ENCODE results near the gene POLR3H. TPM values are rescaled to one million over a fixed set of nuclear protein-coding genes. Genes with fewer than 3 reads are reported as not detected.
"Not testable (repeated sequence)": the region's sequence is repeated elsewhere in the genome, so short reads cannot be mapped to it uniquely, and the experiment has no call there.

Gene POLR3H
- total RNA-seq, 1 donor from 2014 or later, result 52.0 TPM

- H3K9me3 Mint-ChIP-seq, result no peaks in the 10 kb centered on the region
- H3K4me3 Mint-ChIP-seq, result no peak overlapping the region
- no peaks in the 10 kb centered on the region for H3K4me1 Mint-ChIP-seq (ENCODE audit: low read depth)
- no peak overlapping the region for H3K27ac Mint-ChIP-seq
- intact Hi-C loops (cut with micrococcal nuclease), result no loop called here
- DNase-seq (ENCODE audit: low spot score), result no peak
- peaks cover 5% of the 10 kb centered on the region for H3K36me3 Mint-ChIP-seq (ENCODE audit: low read depth)
- no peaks in the 10 kb centered on the region for H3K27me3 Mint-ChIP-seq (ENCODE audit: insufficient read depth)
Measured at GRCh38 chr22:41575533-41575932, 31.3 kb upstream of the POLR3H start.

DNA sequence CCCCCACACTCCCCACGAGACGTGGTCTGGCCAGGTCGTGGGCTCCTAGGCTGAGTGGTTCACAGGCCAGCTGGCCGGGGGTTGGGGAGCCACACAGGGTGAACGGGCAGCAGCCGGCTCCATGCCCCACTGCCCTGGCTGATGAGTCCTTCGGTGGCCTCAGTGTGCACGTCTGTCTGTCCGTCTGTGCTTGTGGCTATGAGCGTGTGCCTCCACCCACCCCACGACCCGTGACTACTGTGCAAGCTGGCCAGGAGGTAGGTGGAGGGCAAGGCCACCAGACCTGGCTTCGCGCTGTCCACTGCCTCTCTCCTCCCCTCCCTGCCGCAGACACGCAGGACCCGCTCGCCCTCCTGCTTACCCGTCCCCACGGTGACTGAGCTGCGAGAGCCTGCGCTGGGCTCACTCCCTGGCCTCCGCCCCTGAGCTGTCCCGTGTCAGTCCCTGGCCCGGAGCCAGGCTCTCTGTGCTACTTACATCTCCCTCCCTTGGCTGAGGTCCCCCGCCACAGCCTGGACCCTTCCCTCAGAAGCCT lies 30.6 kb upstream of the POLR3H start:
- H3K27ac Mint-ChIP-seq, result no peak overlapping the region
- intact Hi-C loops (cut with micrococcal nuclease), result no loop called here

GRCh38 chr22:41573677-41574076 lies 29.4 kb upstream of the POLR3H start:
- Mint-ChIP-seq H3K27me3 (ENCODE audit: insufficient read depth) (no peaks in the 10 kb centered on the region), H3K36me3 (ENCODE audit: low read depth) (peaks cover 3% of the 10 kb centered on the region), H3K4me1 (ENCODE audit: low read depth) (no peaks in the 10 kb centered on the region), H3K9me3 (no peaks in the 10 kb centered on the region), H3K27ac (no peak overlapping the region), H3K4me3 (no peak overlapping the region)
- no peak for DNase-seq (ENCODE audit: low spot score)
- intact Hi-C loops (cut with micrococcal nuclease), result no loop called here

More for the DNA sequence above, 30.6 kb upstream of the POLR3H start:
- DNase-seq (ENCODE audit: low spot score), result no peak
- no peak overlapping the region for H3K4me3 Mint-ChIP-seq
- H3K27me3 Mint-ChIP-seq (ENCODE audit: insufficient read depth), result no peaks in the 10 kb centered on the region
- H3K9me3 Mint-ChIP-seq, result no peaks in the 10 kb centered on the region
- peaks cover 5% of the 10 kb centered on the region for H3K36me3 Mint-ChIP-seq (ENCODE audit: low read depth)
- H3K4me1 Mint-ChIP-seq (ENCODE audit: low read depth), result no peaks in the 10 kb centered on the region

- DNase-seq (ENCODE audit: low spot score); H3K4me1 Mint-ChIP-seq (ENCODE audit: low read depth); intact Hi-C loops (cut with micrococcal nuclease); H3K36me3 Mint-ChIP-seq (ENCODE audit: low read depth); H3K27ac Mint-ChIP-seq; H3K9me3 Mint-ChIP-seq; H3K27me3 Mint-ChIP-seq (ENCODE audit: insufficient read depth); H3K4me3 Mint-ChIP-seq: not testable (repeated sequence)
Measured at GRCh38 chr22:41572305-41572704, 28.0 kb upstream of the POLR3H start.

- Mint-ChIP-seq H3K4me3 (no peak overlapping the region), H3K9me3 (no peaks in the 10 kb centered on the region), H3K27ac (no peak overlapping the region), H3K4me1 (ENCODE audit: low read depth) (no peaks in the 10 kb centered on the region), H3K27me3 (ENCODE audit: insufficient read depth) (peaks cover 3% of the 10 kb centered on the region), H3K36me3 (ENCODE audit: low read depth) (peaks cover 3% of the 10 kb centered on the region)
- DNase-seq (ENCODE audit: low spot score), result no peak
- intact Hi-C loops (cut with micrococcal nuclease), result no loop called here
Measured at GRCh38 chr22:41571786-41572185, 27.5 kb upstream of the POLR3H start.

DNA sequence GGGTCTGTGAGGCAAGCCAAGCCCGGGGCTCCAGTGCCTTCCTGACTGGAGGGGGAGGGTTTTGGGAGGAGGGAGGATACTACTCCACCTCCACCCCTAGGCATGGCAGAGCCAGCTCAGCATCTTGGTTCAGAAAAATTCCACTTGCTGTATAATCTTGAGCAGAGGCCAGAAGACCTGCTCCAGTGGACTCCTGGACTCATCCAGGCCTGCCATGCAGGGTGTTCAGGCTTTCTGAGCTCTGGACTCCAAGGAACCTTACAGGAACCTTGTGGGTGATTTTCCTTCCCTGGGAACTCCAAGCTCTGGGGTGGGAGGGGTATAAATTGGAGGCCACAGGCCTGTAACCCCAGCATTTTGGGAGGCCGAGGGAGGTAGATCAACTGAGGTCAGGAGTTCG lies 26.0 kb upstream of the POLR3H start:
- DNase-seq (ENCODE audit: low spot score), result no peak
- peaks cover 5% of the 10 kb centered on the region for H3K4me1 Mint-ChIP-seq (ENCODE audit: low read depth)
- H3K36me3 Mint-ChIP-seq (ENCODE audit: low read depth), result no peaks in the 10 kb centered on the region
- intact Hi-C loops (cut with micrococcal nuclease), result no loop called here
- no peaks in the 10 kb centered on the region for H3K9me3 Mint-ChIP-seq
- H3K27me3 Mint-ChIP-seq (ENCODE audit: insufficient read depth), result peaks cover 5% of the 10 kb centered on the region
- no peak overlapping the region for H3K4me3 Mint-ChIP-seq
- no peak overlapping the region for H3K27ac Mint-ChIP-seq

GRCh38 chr22:41568811-41569210 lies 24.5 kb upstream of the POLR3H start:
- Mint-ChIP-seq H3K27me3 (ENCODE audit: insufficient read depth) (peaks cover 5% of the 10 kb centered on the region), H3K36me3 (ENCODE audit: low read depth) (no peaks in the 10 kb centered on the region), H3K9me3 (no peaks in the 10 kb centered on the region), H3K4me1 (ENCODE audit: low read depth) (peaks cover 5% of the 10 kb centered on the region), H3K4me3 (no peak overlapping the region), H3K27ac (no peak overlapping the region)
- DNase-seq (ENCODE audit: low spot score), result no peak
- intact Hi-C loops (cut with micrococcal nuclease), result no loop called here

DNA sequence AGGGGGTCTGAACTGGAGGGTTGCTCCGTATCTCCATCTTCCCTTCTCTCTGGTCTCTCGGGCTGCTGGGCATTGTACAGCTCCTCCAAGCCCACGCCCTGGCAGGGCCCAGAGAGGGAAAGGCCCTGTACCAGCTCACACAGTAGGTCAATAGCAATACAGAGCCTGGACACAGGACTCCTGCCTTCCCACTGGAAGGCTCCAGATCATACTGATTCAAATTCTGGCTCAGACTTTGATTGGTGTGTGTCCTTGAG lies 23.2 kb upstream of the POLR3H start:
- DNase-seq (ENCODE audit: low spot score), result no peak
- Mint-ChIP-seq H3K27ac (no peak overlapping the region), H3K4me1 (ENCODE audit: low read depth) (peaks cover 5% of the 10 kb centered on the region), H3K36me3 (ENCODE audit: low read depth) (no peaks in the 10 kb centered on the region), H3K9me3 (no peaks in the 10 kb centered on the region), H3K4me3 (no peak overlapping the region), H3K27me3 (ENCODE audit: insufficient read depth) (peaks cover 8% of the 10 kb centered on the region)
- intact Hi-C loops (cut with micrococcal nuclease), result no loop called here

DNA sequence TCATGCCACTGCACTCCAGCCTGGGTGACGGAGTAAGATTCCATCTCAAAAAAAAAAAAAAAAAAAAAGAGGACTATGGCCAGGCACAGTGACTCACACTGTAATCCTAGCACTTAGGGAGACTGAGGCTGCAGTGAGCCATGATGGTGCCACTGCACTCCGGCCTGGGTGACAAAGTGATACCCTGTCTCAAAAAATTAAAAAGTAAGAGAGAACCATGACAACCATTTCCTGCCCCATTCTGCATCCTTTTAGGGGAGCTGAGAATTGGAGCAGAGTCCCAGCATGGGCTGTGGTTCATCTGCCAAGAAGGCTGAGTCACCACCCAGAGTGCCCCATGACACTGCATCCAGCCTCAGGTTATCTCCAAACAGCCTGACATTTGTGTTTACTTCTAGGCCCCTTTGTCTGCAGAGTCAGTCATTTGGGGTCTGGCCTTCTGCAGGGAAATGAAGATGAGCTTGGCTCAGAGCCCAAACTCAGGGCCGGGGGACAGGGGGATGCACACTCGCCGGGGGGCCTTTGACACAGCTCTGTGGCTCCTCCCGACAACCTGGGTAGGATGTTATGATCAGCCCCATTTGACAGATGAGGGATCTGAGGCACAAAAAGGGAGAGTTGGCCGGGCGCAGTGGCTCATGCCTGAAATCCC lies 21.3 kb upstream of the POLR3H start:
- H3K4me3 Mint-ChIP-seq, result no peak overlapping the region
- no peaks in the 10 kb centered on the region for H3K36me3 Mint-ChIP-seq (ENCODE audit: low read depth)
- peak overlapping the region; percentile 9 for H3K27ac Mint-ChIP-seq
- DNase-seq (ENCODE audit: low spot score), result peak; percentile 16
- H3K27me3 Mint-ChIP-seq (ENCODE audit: insufficient read depth), result peaks cover 14% of the 10 kb centered on the region
- peaks cover 5% of the 10 kb centered on the region for H3K4me1 Mint-ChIP-seq (ENCODE audit: low read depth)
- intact Hi-C loops (cut with micrococcal nuclease), result no loop called here
- H3K9me3 Mint-ChIP-seq, result no peaks in the 10 kb centered on the region

DNA sequence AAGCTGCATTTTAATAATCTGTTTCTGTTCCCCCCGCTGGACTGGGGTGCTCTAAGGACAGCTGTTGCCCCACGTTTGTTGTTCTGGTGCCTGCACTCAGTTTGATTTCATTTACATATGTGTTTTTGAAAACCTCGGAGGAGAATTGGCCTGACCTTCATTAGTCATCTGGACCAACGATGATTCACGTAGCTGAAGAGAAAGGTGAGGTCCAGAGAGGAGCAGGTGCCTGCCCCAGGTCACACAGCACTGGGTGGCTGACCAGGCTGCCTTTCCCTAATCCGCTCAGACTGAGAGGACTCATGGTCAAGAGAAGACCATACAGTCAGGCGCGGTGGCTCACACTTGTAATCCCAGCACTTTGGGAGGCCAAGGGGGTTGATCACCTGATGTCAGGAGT lies 20.3 kb upstream of the POLR3H start:
- Mint-ChIP-seq H3K27me3 (ENCODE audit: insufficient read depth) (peaks cover 21% of the 10 kb centered on the region), H3K4me1 (ENCODE audit: low read depth) (peaks cover 5% of the 10 kb centered on the region), H3K27ac (no peak overlapping the region), H3K9me3 (no peaks in the 10 kb centered on the region), H3K36me3 (ENCODE audit: low read depth) (no peaks in the 10 kb centered on the region), H3K4me3 (no peak overlapping the region)
- DNase-seq (ENCODE audit: low spot score), result no peak
- intact Hi-C loops (cut with micrococcal nuclease), result no loop called here

DNA sequence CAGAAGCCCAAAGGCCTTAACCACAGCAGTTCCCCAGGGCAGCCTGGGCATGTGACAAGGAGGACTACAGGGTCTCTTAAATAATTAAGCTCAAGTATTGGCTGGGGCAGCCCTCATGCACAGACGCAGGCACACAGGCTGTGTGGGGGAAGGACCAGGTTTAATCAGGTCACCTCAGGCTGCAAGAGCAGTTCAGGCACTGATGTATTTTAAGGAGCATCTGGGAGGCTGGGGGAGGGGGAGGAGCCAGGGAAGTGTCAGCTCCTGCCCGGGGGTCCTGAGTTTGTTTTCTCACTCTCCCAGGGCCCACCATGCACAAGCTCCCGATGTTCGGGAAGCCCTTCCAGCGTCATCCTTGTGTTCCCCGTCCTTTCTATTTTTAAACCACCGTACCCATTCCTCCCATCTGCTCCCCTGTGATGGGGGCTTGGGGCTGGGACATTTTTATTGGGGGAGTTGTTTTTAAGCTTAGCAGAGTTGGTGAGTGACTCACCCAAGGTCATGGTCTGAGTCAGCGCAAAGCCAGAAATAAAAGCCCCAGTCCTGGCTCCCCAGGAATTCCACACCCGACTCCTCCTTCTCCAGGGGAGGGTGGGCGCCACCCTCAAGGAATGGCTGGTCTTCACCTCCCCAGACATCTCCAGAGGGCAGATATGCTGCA lies 18.9 kb upstream of the POLR3H start:
- H3K4me1 Mint-ChIP-seq (ENCODE audit: low read depth), result peaks cover 5% of the 10 kb centered on the region
- DNase-seq (ENCODE audit: low spot score), result no peak
- no peaks in the 10 kb centered on the region for H3K36me3 Mint-ChIP-seq (ENCODE audit: low read depth)
- no peak overlapping the region for H3K27ac Mint-ChIP-seq
- no peak overlapping the region for H3K4me3 Mint-ChIP-seq
- H3K9me3 Mint-ChIP-seq, result no peaks in the 10 kb centered on the region
- peaks cover 26% of the 10 kb centered on the region for H3K27me3 Mint-ChIP-seq (ENCODE audit: insufficient read depth)
- intact Hi-C loops (cut with micrococcal nuclease), result no loop called here

DNA sequence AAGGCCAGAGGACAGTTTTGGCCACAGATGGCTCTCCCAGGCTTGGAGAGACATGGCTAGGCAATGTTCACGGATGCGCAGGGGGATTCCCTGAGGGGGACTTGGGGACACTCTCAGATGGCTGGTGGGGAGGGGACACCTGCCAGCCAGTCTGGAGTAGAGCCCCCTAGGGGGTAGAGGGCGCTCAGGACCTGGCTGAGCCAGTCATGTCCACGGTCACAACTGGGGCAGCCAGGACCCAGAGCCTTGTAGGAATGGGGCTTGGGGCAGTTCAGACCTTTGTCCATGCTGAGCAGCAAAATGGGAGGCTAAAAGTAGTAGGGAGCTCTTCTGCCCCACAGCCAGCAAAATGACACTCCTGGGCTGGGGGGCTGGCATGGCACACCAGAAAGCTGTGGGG lies 18.2 kb upstream of the POLR3H start:
- intact Hi-C loops (cut with micrococcal nuclease), result no loop called here
- Mint-ChIP-seq H3K36me3 (ENCODE audit: low read depth) (no peaks in the 10 kb centered on the region), H3K4me3 (no peak overlapping the region), H3K9me3 (no peaks in the 10 kb centered on the region), H3K27ac (no peak overlapping the region), H3K4me1 (ENCODE audit: low read depth) (peaks cover 5% of the 10 kb centered on the region), H3K27me3 (ENCODE audit: insufficient read depth) (peaks cover 27% of the 10 kb centered on the region)
- DNase-seq (ENCODE audit: low spot score), result no peak

DNA sequence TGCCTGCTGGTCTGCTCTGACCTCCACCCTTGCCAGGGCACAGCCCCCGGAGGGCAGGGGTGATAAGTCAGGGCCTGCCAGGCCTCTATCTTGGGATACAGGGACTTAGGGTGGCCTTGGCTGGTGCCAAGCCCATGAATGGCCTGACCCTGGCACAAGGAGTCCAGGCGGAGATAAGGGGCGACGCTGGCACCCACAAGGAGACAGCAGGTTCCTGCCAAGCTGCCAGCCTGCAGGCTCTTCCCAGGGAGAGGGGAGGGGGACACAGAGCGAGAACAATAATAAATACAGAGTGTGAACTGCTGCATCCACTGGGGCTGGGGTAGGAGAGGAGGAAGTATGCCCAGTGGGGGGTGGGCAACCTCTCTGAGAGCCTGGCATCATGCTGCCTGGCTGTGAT lies 17.5 kb upstream of the POLR3H start:
- no peak overlapping the region for H3K4me3 Mint-ChIP-seq
- intact Hi-C loops (cut with micrococcal nuclease), result no loop called here
- H3K27ac Mint-ChIP-seq, result no peak overlapping the region
- H3K4me1 Mint-ChIP-seq (ENCODE audit: low read depth), result peaks cover 5% of the 10 kb centered on the region
- peaks cover 25% of the 10 kb centered on the region for H3K27me3 Mint-ChIP-seq (ENCODE audit: insufficient read depth)
- H3K9me3 Mint-ChIP-seq, result no peaks in the 10 kb centered on the region
- no peak for DNase-seq (ENCODE audit: low spot score)
- H3K36me3 Mint-ChIP-seq (ENCODE audit: low read depth), result no peaks in the 10 kb centered on the region

DNA sequence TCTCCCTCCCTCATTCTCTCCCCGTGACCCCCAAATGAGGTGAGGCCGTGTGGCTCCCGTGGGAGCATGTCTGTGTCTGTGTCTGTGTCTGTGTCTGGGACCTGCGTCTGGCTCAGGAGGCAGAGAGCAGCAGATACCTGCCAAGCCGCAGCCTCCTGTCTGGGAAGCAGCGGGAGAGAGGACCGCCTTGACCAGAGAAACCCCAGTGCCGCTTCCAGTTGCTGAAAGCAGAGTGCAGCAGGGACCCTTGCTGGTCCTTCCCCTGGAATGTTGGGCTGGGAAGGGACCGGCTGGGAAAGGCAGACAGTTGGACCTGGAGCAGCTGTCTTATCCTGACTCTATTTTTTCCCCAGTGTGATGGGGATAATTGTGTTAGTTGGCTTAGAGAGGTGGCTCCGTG lies 17.1 kb upstream of the POLR3H start:
- intact Hi-C loops (cut with micrococcal nuclease), result no loop called here
- no peaks in the 10 kb centered on the region for H3K36me3 Mint-ChIP-seq (ENCODE audit: low read depth)
- no peak overlapping the region for H3K27ac Mint-ChIP-seq
- H3K4me1 Mint-ChIP-seq (ENCODE audit: low read depth), result peaks cover 5% of the 10 kb centered on the region
- no peaks in the 10 kb centered on the region for H3K9me3 Mint-ChIP-seq
- no peak for DNase-seq (ENCODE audit: low spot score)
- peaks cover 25% of the 10 kb centered on the region for H3K27me3 Mint-ChIP-seq (ENCODE audit: insufficient read depth)
- no peak overlapping the region for H3K4me3 Mint-ChIP-seq

Data from activated T-helper 1 cell treated with anti-CD3 and anti-CD28 coated beads, Interleukin-12 subunit alpha, Interleukin-12 subunit beta, Interleukin-2, Interleukin-4 antibody, amounts not matched to agents 30 ng/mL and 10 ng/mL and 1 ng/mL, durations not matched to agents 14 hours and 24 hours and 36 hours (primary cell).